ENCODE data around the gene RAMACL. TPM values are rescaled to one million over a fixed set of nuclear protein-coding genes. Genes with fewer than 3 reads are reported as not detected.

The RAMACL gene
- total RNA-seq, 1 experiment from 2014 or later = not detected

GRCh38 chr6:166623318-166623717, 36.8 kb upstream of the RAMACL start:
- H3K27me3 ChIP-seq (ENCODE audit: control insufficient read depth, insufficient read depth, low read length) = peaks cover 9% of the 10 kb centered on the region
- no peaks in the 10 kb centered on the region for H3K36me3 ChIP-seq (replicated peaks; ENCODE audit: control insufficient read depth, insufficient read depth, low read length)
- DNase-seq = no peak
- H3K4me3 ChIP-seq (ENCODE audit: insufficient read depth, low read depth, low read length) = no peak overlapping the region

GRCh38 chr6:166621114-166621540, 34.6 kb upstream of the RAMACL start:
- H3K4me3 ChIP-seq (ENCODE audit: insufficient read depth, low read depth, low read length) = no peak overlapping the region
- H3K36me3 ChIP-seq (replicated peaks; ENCODE audit: control insufficient read depth, insufficient read depth, low read length) = no peaks in the 10 kb centered on the region
- DNase-seq = peak; percentile 78
- H3K27me3 ChIP-seq (ENCODE audit: control insufficient read depth, insufficient read depth, low read length) = peaks cover 4% of the 10 kb centered on the region

GRCh38 chr6:166620478-166621113, 34.1 kb upstream of the RAMACL start:
- Histone ChIP-seq H3K27me3 (ENCODE audit: control insufficient read depth, insufficient read depth, low read length) (no peaks in the 10 kb centered on the region; the same call in 1 of the 2 replicates), H3K36me3 (replicated peaks; ENCODE audit: control insufficient read depth, insufficient read depth, low read length) (no peaks in the 10 kb centered on the region), H3K4me3 (ENCODE audit: insufficient read depth, low read depth, low read length) (no peak overlapping the region)
- no peak for DNase-seq

GRCh38 chr6:166619912-166620311, 33.4 kb upstream of the RAMACL start:
- H3K36me3 ChIP-seq (replicated peaks; ENCODE audit: control insufficient read depth, insufficient read depth, low read length) = no peaks in the 10 kb centered on the region
- H3K27me3 ChIP-seq (ENCODE audit: control insufficient read depth, insufficient read depth, low read length) = no peaks in the 10 kb centered on the region
- H3K4me3 ChIP-seq (ENCODE audit: insufficient read depth, low read depth, low read length) = no peak overlapping the region
- DNase-seq = no peak

- H3K4me3 ChIP-seq (ENCODE audit: insufficient read depth, low read depth, low read length) = no peak overlapping the region
- no peak for DNase-seq
- H3K27me3 ChIP-seq (ENCODE audit: control insufficient read depth, insufficient read depth, low read length) = no peaks in the 10 kb centered on the region
- no peaks in the 10 kb centered on the region for H3K36me3 ChIP-seq (replicated peaks; ENCODE audit: control insufficient read depth, insufficient read depth, low read length)
Observed at GRCh38 chr6:166618866-166619761, 32.6 kb upstream of the RAMACL start.

- no peaks in the 10 kb centered on the region for H3K27me3 ChIP-seq (ENCODE audit: control insufficient read depth, insufficient read depth, low read length)
Observed at GRCh38 chr6:166618251-166618650, 31.8 kb upstream of the RAMACL start.

GRCh38 chr6:166617359-166617758, 30.9 kb upstream of the RAMACL start:
- no peak for DNase-seq
- no peak overlapping the region for H3K4me3 ChIP-seq (ENCODE audit: insufficient read depth, low read depth, low read length)
- H3K36me3 ChIP-seq (replicated peaks; ENCODE audit: control insufficient read depth, insufficient read depth, low read length) = no peaks in the 10 kb centered on the region
- H3K27me3 ChIP-seq (ENCODE audit: control insufficient read depth, insufficient read depth, low read length) = no peaks in the 10 kb centered on the region

More at GRCh38 chr6:166618251-166618650, 31.8 kb upstream of the RAMACL start:
- Histone ChIP-seq H3K36me3 (replicated peaks; ENCODE audit: control insufficient read depth, insufficient read depth, low read length) (no peaks in the 10 kb centered on the region), H3K4me3 (ENCODE audit: insufficient read depth, low read depth, low read length) (no peak overlapping the region)
- no peak for DNase-seq

- Histone ChIP-seq H3K36me3 (replicated peaks; ENCODE audit: control insufficient read depth, insufficient read depth, low read length) (no peaks in the 10 kb centered on the region), H3K4me3 (ENCODE audit: insufficient read depth, low read depth, low read length) (no peak overlapping the region), H3K27me3 (ENCODE audit: control insufficient read depth, insufficient read depth, low read length) (no peaks in the 10 kb centered on the region)
- no peak for DNase-seq
Observed at GRCh38 chr6:166616261-166617238, 30.1 kb upstream of the RAMACL start.

- H3K4me3 ChIP-seq (ENCODE audit: insufficient read depth, low read depth, low read length) = no peak overlapping the region
- no peaks in the 10 kb centered on the region for H3K27me3 ChIP-seq (ENCODE audit: control insufficient read depth, insufficient read depth, low read length)
- DNase-seq = no peak
- no peaks in the 10 kb centered on the region for H3K36me3 ChIP-seq (replicated peaks; ENCODE audit: control insufficient read depth, insufficient read depth, low read length)
Observed at GRCh38 chr6:166615059-166615770, 28.7 kb upstream of the RAMACL start.

- H3K4me3 ChIP-seq (ENCODE audit: insufficient read depth, low read depth, low read length) = no peak overlapping the region
- no peaks in the 10 kb centered on the region for H3K27me3 ChIP-seq (ENCODE audit: control insufficient read depth, insufficient read depth, low read length)
- no peak for DNase-seq
- no peaks in the 10 kb centered on the region for H3K36me3 ChIP-seq (replicated peaks; ENCODE audit: control insufficient read depth, insufficient read depth, low read length)
Observed at GRCh38 chr6:166614589-166614988, 28.1 kb upstream of the RAMACL start.

- DNase-seq = no peak
- no peak overlapping the region for H3K4me3 ChIP-seq (ENCODE audit: insufficient read depth, low read depth, low read length)
- no peaks in the 10 kb centered on the region for H3K27me3 ChIP-seq (ENCODE audit: control insufficient read depth, insufficient read depth, low read length)
- H3K36me3 ChIP-seq (replicated peaks; ENCODE audit: control insufficient read depth, insufficient read depth, low read length) = no peaks in the 10 kb centered on the region
Observed at GRCh38 chr6:166614171-166614583, 27.7 kb upstream of the RAMACL start.

GRCh38 chr6:166613027-166613426, 26.5 kb upstream of the RAMACL start:
- DNase-seq = no peak
- Histone ChIP-seq H3K4me3 (ENCODE audit: insufficient read depth, low read depth, low read length) (no peak overlapping the region), H3K36me3 (replicated peaks; ENCODE audit: control insufficient read depth, insufficient read depth, low read length) (no peaks in the 10 kb centered on the region), H3K27me3 (ENCODE audit: control insufficient read depth, insufficient read depth, low read length) (no peaks in the 10 kb centered on the region)

GRCh38 chr6:166612471-166612881, 26.0 kb upstream of the RAMACL start:
- Histone ChIP-seq H3K27me3 (ENCODE audit: control insufficient read depth, insufficient read depth, low read length) (no peaks in the 10 kb centered on the region), H3K4me3 (ENCODE audit: insufficient read depth, low read depth, low read length) (no peak overlapping the region), H3K36me3 (replicated peaks; ENCODE audit: control insufficient read depth, insufficient read depth, low read length) (no peaks in the 10 kb centered on the region)
- DNase-seq = no peak

GRCh38 chr6:166611631-166612030, 25.2 kb upstream of the RAMACL start:
- Histone ChIP-seq H3K36me3 (replicated peaks; ENCODE audit: control insufficient read depth, insufficient read depth, low read length) (no peaks in the 10 kb centered on the region), H3K4me3 (ENCODE audit: insufficient read depth, low read depth, low read length) (no peak overlapping the region), H3K27me3 (ENCODE audit: control insufficient read depth, insufficient read depth, low read length) (no peaks in the 10 kb centered on the region)
- DNase-seq = no peak
